Common myeloid progenitor, CD34-positive (primary cell): Measurements from ENCODE around the gene TLNRD1.
"Not testable (repeated sequence)": the region's sequence is repeated elsewhere in the genome, so short reads cannot be mapped to it uniquely, and the experiment has no call there.

Experiments
- CTCF ChIA-PET: fragments of 350-600 bp; sonication (Branson Sonifier 250); formaldehyde crosslinking; loops from one replicate; lab custom pipeline; 2021; ENCODE audit warnings: antibody characterized with exemption; lab: Charles Lee
- POLR2A ChIA-PET: fragments of 350-600 bp; sonication (Branson Sonifier 250); formaldehyde crosslinking; loops from one replicate; lab custom pipeline; 2021; ENCODE audit warnings: antibody characterized with exemption; lab: Charles Lee
- DNase-seq, 3 donors: peaks; one replicate each; pipeline versions ENCODE4 v3.0.0 to v3.0.0-alpha.2; 2013
- H3K27ac ChIP-seq, 2 experiments: 1 replicate in 1 of 2; 2 replicates in 1 of 2; pipeline ENCODE4 v1.7.0; 2013; ENCODE audit warnings: inconsistent platforms in 2 of 2, low read length in 2 of 2, mild to moderate bottlenecking in 2 of 2, low read depth in 1 of 2, moderate library complexity in 1 of 2; ENCODE audit not compliant: severe bottlenecking in 2 of 2, insufficient read depth in 1 of 2, poor library complexity in 1 of 2
- H3K27me3 ChIP-seq, 5 experiments: replicated peaks in 2 of 5; 1 replicate in 3 of 5; 2 replicates in 2 of 5; pipeline versions ENCODE4 v1.6.1 to v1.7.0; 2013; ENCODE audit warnings: low read length in 4 of 5, mild to moderate bottlenecking in 2 of 5, moderate library complexity in 2 of 5, inconsistent platforms in 1 of 5; ENCODE audit not compliant: insufficient read depth in 5 of 5, control insufficient read depth in 4 of 5
- H3K36me3 ChIP-seq, 4 experiments: 1 replicate in 2 of 4; 2 replicates in 2 of 4; pipeline versions ENCODE4 v1.6.1 to v1.7.0; 2013; ENCODE audit warnings: low read length in 3 of 4, control low read depth in 1 of 4, mild to moderate bottlenecking in 1 of 4; ENCODE audit not compliant: control insufficient read depth in 4 of 4, insufficient read depth in 4 of 4
- H3K4me1 ChIP-seq, 4 experiments: 1 replicate in 3 of 4; 2 replicates in 1 of 4; pipeline versions ENCODE4 v1.6.1 to v1.7.1; 2013; ENCODE audit warnings: low read length in 3 of 4, mild to moderate bottlenecking in 3 of 4, control low read depth in 1 of 4, inconsistent platforms in 1 of 4, moderate library complexity in 1 of 4; ENCODE audit not compliant: control insufficient read depth in 4 of 4, insufficient read depth in 4 of 4; ENCODE audit errors: control extremely low read depth in 1 of 4
- H3K4me3 ChIP-seq, 7 experiments: 1 replicate in 4 of 7; 2 replicates in 3 of 7; pipeline versions ENCODE4 v1.5.1 to v1.7.0; 2013; ENCODE audit warnings: mild to moderate bottlenecking in 7 of 7, low read length in 6 of 7, moderate library complexity in 6 of 7, inconsistent platforms in 2 of 7, low read depth in 2 of 7, control low read depth in 1 of 7; ENCODE audit not compliant: insufficient read depth in 4 of 7, control insufficient read depth in 1 of 7; ENCODE audit errors: extremely low read depth in 1 of 7
- H3K9me3 ChIP-seq, 5 experiments: 1 replicate in 4 of 5; 2 replicates in 1 of 5; pipeline versions ENCODE4 v1.6.1 to v1.7.1; 2013; ENCODE audit warnings: low read length in 4 of 5, mild to moderate bottlenecking in 2 of 5, inconsistent platforms in 1 of 5, low read depth in 1 of 5, moderate library complexity in 1 of 5; ENCODE audit not compliant: control insufficient read depth in 4 of 5, insufficient read depth in 2 of 5; ENCODE audit errors: control extremely low read depth in 1 of 5
- WGBS: methylation state at CpG from one replicate; pipeline ENCODE4 v1.1.5; 2013; ENCODE audit not compliant: insufficient coverage; 5-methylcytosine and 5-hydroxymethylcytosine counted together

Gene TLNRD1

GRCh38 chr15:80957976-80958375 is 42.7 kb upstream of the TLNRD1 start:
- CTCF ChIA-PET = interaction anchor here (0.8 to 2.6 kb wide), 3 partner anchors 10 to 390 kb away, joined by 3 to 8 read pairs (median 3); no protein-coding TSS in a partner anchor
- Histone ChIP-seq H3K9me3 (no peaks in the 10 kb centered on the region), H3K4me1 (peaks cover 0 to 6% (median 2%) of the 10 kb centered on the region in 4 experiments), H3K27ac (no peak overlapping the region), H3K27me3 (no peaks in the 10 kb centered on the region), H3K4me3 (no peak overlapping the region), H3K36me3 (peaks cover 2 to 22% (median 18%) of the 10 kb centered on the region in 4 experiments)
- 100% methylated on average over 1 of the region's 2 CpGs for WGBS
- POLR2A ChIA-PET = interaction anchor here (0.6 kb wide), 1 partner anchor 570 kb away, joined by 3 read pairs; no protein-coding TSS in a partner anchor
- no peak for DNase-seq

GRCh38 chr15:80958818-80959495 is 41.8 kb upstream of the TLNRD1 start:
- 97% methylated on average over 6 of the region's 9 CpGs for WGBS
- Histone ChIP-seq H3K9me3 (no peaks in the 10 kb centered on the region), H3K27ac (no peak overlapping the region), H3K27me3 (no peaks in the 10 kb centered on the region), H3K4me3 (no peak overlapping the region), H3K4me1 (peaks cover 0 to 6% (median 2%) of the 10 kb centered on the region in 4 experiments), H3K36me3 (peaks cover 2 to 22% (median 15%) of the 10 kb centered on the region in 4 experiments)
- CTCF ChIA-PET = no interaction called here
- POLR2A ChIA-PET = interaction anchor here (0.6 kb wide), 1 partner anchor 571 kb away, joined by 3 read pairs; no protein-coding TSS in a partner anchor
- no peak for DNase-seq

- H3K27me3 ChIP-seq, CTCF ChIA-PET: not testable (repeated sequence)
Observed at GRCh38 chr15:80965454-80965853, 35.3 kb upstream of the TLNRD1 start.

GRCh38 chr15:80966431-80967197 is 34.1 kb upstream of the TLNRD1 start:
- H3K36me3 ChIP-seq = peaks cover 3 to 19% (median 12%) of the 10 kb centered on the region in 4 experiments
- POLR2A ChIA-PET = no interaction called here
- H3K4me3 ChIP-seq = no peak overlapping the region
- H3K27ac ChIP-seq = no peak overlapping the region
- no peaks in the 10 kb centered on the region for H3K4me1 ChIP-seq
- 100% methylated on average over 6 of the region's 8 CpGs for WGBS
- CTCF ChIA-PET = interaction anchor here (2.5 to 7.1 kb wide), 2 partner anchors 10 to 399 kb away, joined by 8 to 35 read pairs; no protein-coding TSS in a partner anchor
- no peak for DNase-seq
- H3K27me3 ChIP-seq = no peaks in the 10 kb centered on the region
- no peaks in the 10 kb centered on the region for H3K9me3 ChIP-seq

More at GRCh38 chr15:80965454-80965853, 35.3 kb upstream of the TLNRD1 start:
- H3K27ac ChIP-seq, H3K4me1 ChIP-seq, H3K9me3 ChIP-seq, POLR2A ChIA-PET, DNase-seq, H3K4me3 ChIP-seq: not testable (repeated sequence)
- H3K36me3 ChIP-seq = peaks cover 5 to 24% (median 12%) of the 10 kb centered on the region in 4 experiments

DNA sequence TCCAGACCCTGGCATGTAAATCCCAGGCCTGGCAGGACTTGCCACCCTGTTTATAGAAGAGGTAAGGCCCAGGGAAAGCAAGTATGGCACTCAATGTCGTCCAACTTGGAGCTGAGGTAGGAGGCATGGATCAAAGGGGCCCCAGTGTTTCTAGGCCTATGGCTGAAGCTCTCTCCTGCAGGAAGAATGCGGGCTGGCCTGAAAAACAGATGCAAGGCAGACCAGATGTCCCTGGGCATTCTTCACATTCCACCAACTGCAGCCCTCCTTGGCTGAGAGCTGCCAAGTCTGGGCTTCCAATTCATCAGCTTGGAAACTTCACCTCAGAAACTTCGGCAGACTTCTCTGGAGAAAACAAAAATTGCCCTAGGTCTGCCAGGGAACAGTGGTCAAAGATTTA is 33.3 kb upstream of the TLNRD1 start:
- H3K27me3 ChIP-seq = no peaks in the 10 kb centered on the region
- peaks cover 3 to 23% (median 12%) of the 10 kb centered on the region in 4 experiments for H3K36me3 ChIP-seq
- no peaks in the 10 kb centered on the region for H3K9me3 ChIP-seq
- no peak overlapping the region for H3K4me3 ChIP-seq
- CTCF ChIA-PET = interaction anchor here (1.4 to 7.1 kb wide), 4 partner anchors 11 to 511 kb away, joined by 3 to 35 read pairs (median 12); no protein-coding TSS in a partner anchor
- WGBS = 94% methylated on average over 2 of the region's 3 CpGs
- no peak overlapping the region for H3K27ac ChIP-seq
- no peaks in the 10 kb centered on the region for H3K4me1 ChIP-seq
- DNase-seq = no peak
- POLR2A ChIA-PET = interaction anchor here (0.6 kb wide), 1 partner anchor 507 kb away, joined by 3 read pairs; no protein-coding TSS in a partner anchor

DNA sequence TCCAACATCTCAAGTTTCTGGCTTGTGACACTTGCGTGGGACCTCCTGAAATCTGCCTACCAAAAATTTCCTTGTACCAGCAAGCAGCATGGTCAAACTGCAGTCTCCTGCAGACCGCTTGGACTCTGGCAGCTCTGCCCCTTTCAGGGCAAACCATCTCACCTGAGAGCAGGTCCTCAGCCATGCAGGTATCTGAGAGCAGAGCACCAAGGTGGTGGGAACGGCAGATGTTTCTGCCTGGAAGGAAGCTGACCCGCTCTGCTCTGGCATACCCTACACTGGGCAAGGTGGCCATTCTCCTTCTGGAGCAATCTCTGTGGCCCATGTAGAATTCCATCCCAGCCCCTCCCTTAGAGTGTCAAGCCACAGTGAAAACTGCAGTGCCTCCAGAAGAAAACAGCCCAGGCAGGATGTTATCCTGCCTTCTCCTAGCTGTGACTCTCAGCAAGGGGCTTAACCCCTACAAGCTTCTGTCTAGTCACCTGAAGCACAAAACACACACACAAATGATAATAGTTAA is 32.7 kb upstream of the TLNRD1 start:
- ChIA-PET POLR2A (interaction anchor here (0.6 kb wide), 1 partner anchor 508 kb away, joined by 3 read pairs; no protein-coding TSS in a partner anchor), CTCF (interaction anchor here (1.0 to 7.1 kb wide), 9 partner anchors 9 to 512 kb away, joined by 3 to 35 read pairs (median 6); no protein-coding TSS in a partner anchor)
- H3K27me3 ChIP-seq = no peaks in the 10 kb centered on the region
- H3K27ac ChIP-seq = no peak overlapping the region
- no peak overlapping the region for H3K4me3 ChIP-seq
- H3K36me3 ChIP-seq = peaks cover 3 to 25% (median 12%) of the 10 kb centered on the region in 4 experiments
- H3K9me3 ChIP-seq = no peaks in the 10 kb centered on the region
- WGBS = 96% methylated on average over 4 of the region's 4 CpGs
- H3K4me1 ChIP-seq = no peaks in the 10 kb centered on the region
- no peak for DNase-seq
